Activated effector memory CD4-positive, alpha-beta T cell treated with Interleukin-2 at 50 U/mL for 16 hours (primary cell): ENCODE results near the gene CATSPER1.
"Not testable (repeated sequence)": the region's sequence is repeated elsewhere in the genome, so short reads cannot be mapped to it uniquely, and the experiment has no call there.

Experiments used
- DNase-seq: peaks from one replicate; pipeline ENCODE4 v3.0.0-alpha.2; 2020

CATSPER1 gene

GRCh38 chr11:66051766-66052663 lies 25.7 kb upstream of the CATSPER1 start, which contains the start of gene SF3B2:
Gene SF3B2 (plus strand): TSS chr11:66052364. CDS start chr11:66052385, 21 bp downstream.
- peak; percentile 96 for DNase-seq

- no peak for DNase-seq
Measured at GRCh38 chr11:66051371-66051765, 25.1 kb upstream of the CATSPER1 start.

GRCh38 chr11:66050581-66051231 lies 24.4 kb upstream of the CATSPER1 start:
- no peak for DNase-seq

- DNase-seq = no peak
Measured at GRCh38 chr11:66048547-66049323, 22.5 kb upstream of the CATSPER1 start, which contains the start of gene GAL3ST3. Gene GAL3ST3 (minus strand): TSS chr11:66049161. CDS start chr11:66045415, 3,746 bp downstream.

GRCh38 chr11:66047541-66048365 lies 21.5 kb upstream of the CATSPER1 start:
- no peak for DNase-seq

- no peak for DNase-seq
Measured at GRCh38 chr11:66046901-66047300, 20.6 kb upstream of the CATSPER1 start.

GRCh38 chr11:66045177-66045639 lies 18.9 kb upstream of the CATSPER1 start:
- DNase-seq = peak; percentile 72

- DNase-seq = no peak
Measured at GRCh38 chr11:66044757-66045156, 18.5 kb upstream of the CATSPER1 start.

GRCh38 chr11:66042996-66043906 lies 17.0 kb upstream of the CATSPER1 start:
- DNase-seq = no peak

GRCh38 chr11:66042227-66042995 lies 16.1 kb upstream of the CATSPER1 start:
- DNase-seq = no peak

- no peak for DNase-seq
Measured at GRCh38 chr11:66039765-66040164, 13.5 kb upstream of the CATSPER1 start.

- DNase-seq = no peak
Measured at GRCh38 chr11:66037327-66037726, 11.0 kb upstream of the CATSPER1 start.

- no peak for DNase-seq
Measured at GRCh38 chr11:66036334-66036710, 10.0 kb upstream of the CATSPER1 start.

GRCh38 chr11:66035653-66036333 lies 9.5 kb upstream of the CATSPER1 start:
- DNase-seq = no peak

- no peak for DNase-seq
Measured at GRCh38 chr11:66032957-66033735, 6.9 kb upstream of the CATSPER1 start.

GRCh38 chr11:66023186-66023440 lies 3.2 kb downstream of the CATSPER1 start:
- not testable (repeated sequence) for DNase-seq

- DNase-seq = peak; percentile 63
Measured at GRCh38 chr11:66022401-66023185, 3.7 kb downstream of the CATSPER1 start.
